Measurements from ENCODE around the gene CWC27.

- TF ChIP-seq, protein P1, sequence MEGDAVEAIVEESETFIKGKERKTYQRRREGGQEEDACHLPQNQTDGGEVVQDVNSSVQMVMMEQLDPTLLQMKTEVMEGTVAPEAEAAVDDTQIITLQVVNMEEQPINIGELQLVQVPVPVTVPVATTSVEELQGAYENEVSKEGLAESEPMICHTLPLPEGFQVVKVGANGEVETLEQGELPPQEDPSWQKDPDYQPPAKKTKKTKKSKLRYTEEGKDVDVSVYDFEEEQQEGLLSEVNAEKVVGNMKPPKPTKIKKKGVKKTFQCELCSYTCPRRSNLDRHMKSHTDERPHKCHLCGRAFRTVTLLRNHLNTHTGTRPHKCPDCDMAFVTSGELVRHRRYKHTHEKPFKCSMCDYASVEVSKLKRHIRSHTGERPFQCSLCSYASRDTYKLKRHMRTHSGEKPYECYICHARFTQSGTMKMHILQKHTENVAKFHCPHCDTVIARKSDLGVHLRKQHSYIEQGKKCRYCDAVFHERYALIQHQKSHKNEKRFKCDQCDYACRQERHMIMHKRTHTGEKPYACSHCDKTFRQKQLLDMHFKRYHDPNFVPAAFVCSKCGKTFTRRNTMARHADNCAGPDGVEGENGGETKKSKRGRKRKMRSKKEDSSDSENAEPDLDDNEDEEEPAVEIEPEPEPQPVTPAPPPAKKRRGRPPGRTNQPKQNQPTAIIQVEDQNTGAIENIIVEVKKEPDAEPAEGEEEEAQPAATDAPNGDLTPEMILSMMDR (IDR thresholded peaks at IDR 0.05) = no peak
- no peak for TF ChIP-seq POLR2A (IDR thresholded peaks at IDR 0.05)
- TF ChIP-seq EP300 (IDR thresholded peaks at IDR 0.05) = no peak
These were observed 41.6 kb upstream of the CWC27 start for GRCh38 chr5:64727150-64727549.
